ENCODE results near the gene TBX4.
A peak's percentile ranks its signal among the peaks of the same experiment; 100 is the strongest.

Gene TBX4

GRCh38 chr17:61452301-61453290 lies at the start of gene TBX4:
TBX4 (plus strand) TSS chr17:61452422; CDS start chr17:61456491, 4,069 bp downstream.
- peak within 1 kb of the TSS; percentile 29 for H3K4me3 ChIP-seq (ENCODE audit: control insufficient read depth, low read depth, low read length)
- TF ChIP-seq CTCF (IDR thresholded peaks at IDR 0.05; ENCODE audit: control insufficient read depth, insufficient read depth, low read depth, low read length, missing control alignments) = no peak
- DNase-seq (ENCODE audit: low read depth) = no peak

GRCh38 chr17:61402978-61403800 lies 49.0 kb upstream of the TBX4 start:
- no peak for DNase-seq (ENCODE audit: low read depth)

GRCh38 chr17:61403801-61404662 lies 48.2 kb upstream of the TBX4 start:
- no peak for TF ChIP-seq CTCF (IDR thresholded peaks at IDR 0.05; ENCODE audit: control insufficient read depth, insufficient read depth, low read depth, low read length, missing control alignments)

More at GRCh38 chr17:61402978-61403800, 49.0 kb upstream of the TBX4 start:
- no peak overlapping the region for H3K4me3 ChIP-seq (ENCODE audit: control insufficient read depth, low read depth, low read length)
- no peak for TF ChIP-seq CTCF (IDR thresholded peaks at IDR 0.05; ENCODE audit: control insufficient read depth, insufficient read depth, low read depth, low read length, missing control alignments)

GRCh38 chr17:61404663-61404912 lies 47.6 kb upstream of the TBX4 start:
- no peak overlapping the region for H3K4me3 ChIP-seq (ENCODE audit: control insufficient read depth, low read depth, low read length)

More at GRCh38 chr17:61403801-61404662, 48.2 kb upstream of the TBX4 start:
- no peak for DNase-seq (ENCODE audit: low read depth)
- H3K4me3 ChIP-seq (ENCODE audit: control insufficient read depth, low read depth, low read length) = no peak overlapping the region

GRCh38 chr17:61404913-61405685 lies 47.1 kb upstream of the TBX4 start:
- no peak overlapping the region for H3K4me3 ChIP-seq (ENCODE audit: control insufficient read depth, low read depth, low read length)

More at GRCh38 chr17:61404663-61404912, 47.6 kb upstream of the TBX4 start:
- TF ChIP-seq CTCF (IDR thresholded peaks at IDR 0.05; ENCODE audit: control insufficient read depth, insufficient read depth, low read depth, low read length, missing control alignments) = no peak
- DNase-seq (ENCODE audit: low read depth) = no peak

More at GRCh38 chr17:61404913-61405685, 47.1 kb upstream of the TBX4 start:
- DNase-seq (ENCODE audit: low read depth) = no peak
- TF ChIP-seq CTCF (IDR thresholded peaks at IDR 0.05; ENCODE audit: control insufficient read depth, insufficient read depth, low read depth, low read length, missing control alignments) = no peak

Data from AG09309 (cell line).